Tongue (tissue), 2 donors: ENCODE measurements around the gene IFFO2. TPM values are rescaled to one million over a fixed set of nuclear protein-coding genes. Genes with fewer than 3 reads are reported as not detected.

ENCODE experiments used
- DNase-seq: peaks from one replicate; pipeline ENCODE4 v3.0.0-alpha.2; 2015
- total RNA-seq: library from RNA; depleted of rRNA; stranded (reverse); fragments of >200 nt; gene quantifications from one replicate; pipeline ENCODE4 v1.2.3, GENCODE V29; 2014

IFFO2 gene
- total RNA-seq = 8.6 TPM

GRCh38 chr1:18956193-18957135 is at the start of gene IFFO2:
Gene IFFO2, minus strand, starts transcription at chr1:18956676. Its CDS starts 344 bp downstream, at chr1:18956332.
- DNase-seq = peak; percentile 98

GRCh38 chr1:19006000-19006399 is 49.5 kb upstream of the IFFO2 start:
- no peak for DNase-seq

GRCh38 chr1:19003371-19004290 is 47.2 kb upstream of the IFFO2 start:
- no peak for DNase-seq

DNA sequence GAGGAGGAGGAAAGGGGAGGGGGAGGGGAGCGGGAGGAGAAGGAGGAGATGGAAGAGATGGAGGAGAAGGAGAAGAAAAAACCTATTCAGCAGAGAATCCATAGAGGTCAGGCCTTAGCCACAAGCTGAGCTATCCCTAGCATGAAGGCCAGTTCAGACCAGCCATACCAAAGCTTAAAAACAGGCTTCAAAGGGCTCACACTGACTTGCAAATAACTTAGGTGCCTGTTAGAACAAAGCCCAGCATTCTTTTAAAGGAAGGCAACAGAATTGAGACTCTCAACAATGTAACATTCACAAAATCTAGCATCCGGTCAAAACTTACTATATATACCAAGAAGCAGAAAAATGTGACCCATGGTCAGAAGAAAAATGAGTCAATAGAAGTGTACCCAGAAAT is 43.6 kb upstream of the IFFO2 start:
- DNase-seq = no peak

GRCh38 chr1:18999359-18999758 is 42.9 kb upstream of the IFFO2 start:
- peak; percentile 66 for DNase-seq

DNA sequence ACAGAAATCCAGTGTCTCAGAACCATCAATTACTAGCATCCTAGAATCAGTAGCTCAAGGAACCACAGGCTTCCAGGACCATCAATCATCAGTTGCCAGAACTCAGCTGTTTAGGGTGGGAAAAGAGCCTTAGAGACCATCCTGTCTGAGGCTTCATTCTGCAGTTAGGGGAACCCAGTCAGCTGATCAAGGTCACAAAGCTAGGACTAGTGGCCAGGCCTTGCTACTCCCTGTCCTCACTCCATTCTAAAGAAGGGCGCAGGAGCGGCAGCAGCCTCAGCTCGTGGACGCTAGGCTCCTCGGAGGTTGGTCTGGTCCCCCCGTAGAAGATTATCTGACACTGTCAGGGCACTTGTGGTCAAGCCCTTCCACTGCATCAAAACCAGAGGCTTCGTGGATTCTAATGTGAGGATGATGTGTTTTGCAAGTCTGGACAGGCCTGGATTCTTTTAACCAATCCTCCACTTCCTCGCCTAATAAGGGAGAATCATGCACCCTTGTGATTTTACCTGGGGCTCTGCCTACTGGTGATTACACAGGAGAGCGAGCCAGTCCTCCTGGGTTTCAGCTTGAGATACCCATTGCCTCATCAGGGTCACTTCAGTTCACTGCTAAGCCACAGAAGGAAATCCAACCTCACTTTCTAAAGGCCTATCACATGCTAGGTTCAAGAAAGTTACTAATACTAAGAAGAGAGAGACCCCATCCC is 41.7 kb upstream of the IFFO2 start:
- DNase-seq = no peak

DNA sequence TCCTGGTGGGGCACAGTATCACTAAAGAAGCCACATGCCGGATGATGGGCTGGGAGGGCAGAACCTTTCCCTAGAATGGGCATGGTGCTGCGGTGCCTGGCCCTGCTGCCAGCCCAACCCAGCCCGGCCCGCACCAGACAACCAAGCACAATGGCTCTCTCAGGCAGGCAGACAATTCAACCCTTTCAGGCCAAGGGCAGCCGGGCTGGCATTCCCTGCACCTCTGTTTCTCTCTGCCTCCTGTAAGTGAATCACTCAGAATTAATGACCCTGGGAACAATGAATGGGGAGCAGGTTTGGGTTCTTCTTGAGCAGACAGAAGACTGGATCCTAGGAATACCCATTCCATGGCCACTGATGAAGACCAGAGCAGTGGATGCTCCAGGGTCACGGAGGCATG is 41.0 kb upstream of the IFFO2 start:
- DNase-seq = no peak

GRCh38 chr1:18996548-18997177 is 40.2 kb upstream of the IFFO2 start:
- DNase-seq = no peak

GRCh38 chr1:18994381-18994780 is 37.9 kb upstream of the IFFO2 start:
- DNase-seq = no peak

DNA sequence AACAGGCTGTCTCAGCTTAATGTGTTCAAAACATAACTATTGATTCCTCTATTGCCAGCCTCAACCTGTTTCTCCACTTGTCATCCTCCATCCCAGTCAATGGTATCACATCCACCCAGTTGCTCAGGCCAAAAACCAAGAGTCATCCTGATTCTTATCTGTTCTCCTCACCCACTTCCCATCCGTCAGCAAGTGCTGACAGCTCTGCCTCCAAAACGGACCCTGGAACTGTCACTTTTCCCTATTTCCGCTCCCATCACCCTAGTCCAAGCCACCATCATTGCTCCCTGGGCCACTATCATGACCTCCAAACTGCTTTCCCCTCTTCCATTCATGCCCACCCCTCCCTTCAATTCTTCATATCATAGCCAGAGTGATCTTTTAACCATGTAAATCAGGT is 36.2 kb upstream of the IFFO2 start:
- no peak for DNase-seq

DNA sequence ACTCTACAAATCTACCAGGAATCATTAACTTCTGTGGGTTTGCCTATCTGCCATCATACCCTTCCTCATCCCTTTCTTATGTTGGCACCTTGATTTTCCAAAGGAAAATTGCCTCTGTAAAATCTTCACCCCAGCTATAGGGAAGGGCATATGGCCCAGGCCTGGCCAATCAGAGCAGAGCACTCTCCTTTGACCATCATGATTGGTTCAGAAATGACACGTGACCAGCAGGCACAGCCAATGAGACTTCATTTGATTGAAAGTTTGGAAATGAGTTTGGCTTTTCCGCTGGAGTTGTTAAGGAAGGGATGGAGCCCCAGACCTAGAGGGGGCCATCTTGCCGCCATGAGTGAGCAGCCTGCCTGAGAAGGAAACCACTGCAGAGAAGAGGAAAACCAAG is 35.1 kb upstream of the IFFO2 start:
- DNase-seq = no peak

DNA sequence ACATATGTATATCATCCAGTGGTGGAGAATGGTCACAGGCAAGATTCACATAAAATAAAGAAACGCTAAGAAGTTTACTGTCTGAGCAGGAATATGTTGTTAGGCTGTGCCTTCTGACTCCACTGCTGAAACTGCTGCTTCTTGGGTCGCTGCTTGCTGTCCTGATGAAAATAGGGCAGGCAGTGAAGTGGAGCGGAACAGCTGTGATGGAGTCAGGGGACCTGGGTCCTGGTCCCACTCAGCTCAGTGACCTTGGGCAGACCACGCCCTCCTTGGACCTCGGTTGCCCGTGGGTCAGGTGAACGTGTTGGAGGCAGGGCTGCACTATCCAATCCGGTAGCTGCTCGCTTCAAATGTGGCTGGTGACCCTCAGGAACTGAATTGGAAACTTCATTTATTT is 33.4 kb upstream of the IFFO2 start:
- DNase-seq = no peak

DNA sequence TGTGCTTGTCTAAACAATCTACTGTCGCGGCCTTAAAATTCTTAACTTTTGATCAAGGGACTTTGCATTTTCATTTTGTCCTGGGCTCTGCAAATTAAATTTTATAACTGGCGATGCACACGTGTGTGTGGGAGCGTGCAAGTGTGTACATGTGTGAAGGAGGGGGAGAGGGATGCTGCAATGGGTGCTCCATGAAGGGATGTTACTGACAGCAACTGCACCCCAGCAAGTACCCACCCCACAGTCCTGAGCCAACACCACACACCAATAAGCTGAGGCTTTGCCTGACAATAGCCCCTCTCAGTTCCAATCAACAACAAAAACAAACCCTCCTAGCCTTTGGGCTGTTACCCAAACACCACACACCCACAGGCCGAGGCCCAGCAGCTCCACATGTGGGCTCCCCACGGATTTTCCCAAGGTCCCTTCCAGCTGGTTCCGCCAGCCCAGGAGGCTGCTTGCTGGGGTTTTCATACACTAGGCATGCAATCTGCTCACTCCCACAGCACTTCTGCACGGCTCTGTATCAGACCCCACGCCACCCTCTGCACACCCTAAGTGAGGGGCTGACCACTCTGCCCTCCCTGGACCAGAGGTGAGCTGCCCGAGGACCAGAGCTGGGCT is 32.8 kb upstream of the IFFO2 start:
- DNase-seq = no peak

DNA sequence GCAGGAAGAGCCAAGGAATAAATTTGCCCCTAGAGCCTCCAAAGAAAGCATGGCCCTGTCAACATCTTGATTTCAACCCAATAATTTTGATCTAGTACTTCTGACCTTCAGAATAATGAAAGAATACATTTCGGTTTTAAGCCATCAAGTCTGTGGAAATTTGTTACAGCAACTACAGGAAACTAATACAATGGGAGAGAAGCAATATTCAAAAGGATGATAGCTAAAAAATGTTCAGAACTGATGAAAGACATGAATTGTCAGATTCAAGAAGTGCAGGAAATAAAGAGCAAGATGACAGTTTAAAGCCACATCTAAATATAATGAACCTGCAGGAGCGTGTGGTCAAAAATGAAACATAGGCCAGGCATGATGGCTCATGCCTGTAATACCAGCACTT is 24.8 kb upstream of the IFFO2 start:
- no peak for DNase-seq

- no peak for DNase-seq
Observed at GRCh38 chr1:18978706-18979105, 22.2 kb upstream of the IFFO2 start.

DNA sequence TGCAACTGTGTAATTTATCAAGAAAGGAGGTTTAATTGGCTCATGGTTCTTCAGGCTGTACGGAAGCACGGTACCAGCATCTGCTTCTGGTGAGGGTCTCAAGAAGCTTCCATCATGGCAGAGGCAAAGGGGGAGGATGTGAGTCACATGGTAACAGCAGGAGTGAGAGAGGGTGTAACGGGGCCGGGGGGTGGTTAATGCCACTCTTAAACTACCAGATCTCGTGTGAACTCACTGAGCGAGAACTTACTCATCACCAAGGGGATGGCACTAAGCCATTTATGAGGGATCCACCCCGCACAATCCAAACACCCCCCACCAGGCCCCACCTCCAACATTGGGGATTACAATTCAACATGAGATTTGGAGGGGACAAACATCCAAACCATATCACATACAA is 21.0 kb upstream of the IFFO2 start:
- no peak for DNase-seq

GRCh38 chr1:18976096-18976495 is 19.6 kb upstream of the IFFO2 start:
- no peak for DNase-seq

GRCh38 chr1:18974606-18975005 is 18.1 kb upstream of the IFFO2 start:
- DNase-seq = no peak

DNA sequence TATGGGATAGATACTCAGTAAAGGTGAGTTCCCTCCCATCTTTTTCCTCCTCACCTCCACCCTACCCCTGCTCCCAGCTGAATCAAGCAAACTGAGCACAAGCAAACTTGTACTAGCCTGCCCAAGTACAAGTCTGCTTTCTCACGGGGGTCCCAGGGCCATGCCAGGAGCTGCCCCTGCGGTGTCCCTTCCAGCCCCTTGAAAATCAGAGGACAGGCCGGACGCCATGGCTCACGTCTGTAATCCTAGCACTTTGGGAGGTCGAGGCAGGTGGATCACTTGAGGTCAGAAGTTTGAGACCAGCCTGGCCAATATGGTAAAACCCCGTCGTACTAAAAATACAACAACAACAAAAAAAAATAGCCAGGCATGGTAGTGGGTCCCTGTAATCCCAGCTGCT is 17.5 kb upstream of the IFFO2 start:
- no peak for DNase-seq

DNA sequence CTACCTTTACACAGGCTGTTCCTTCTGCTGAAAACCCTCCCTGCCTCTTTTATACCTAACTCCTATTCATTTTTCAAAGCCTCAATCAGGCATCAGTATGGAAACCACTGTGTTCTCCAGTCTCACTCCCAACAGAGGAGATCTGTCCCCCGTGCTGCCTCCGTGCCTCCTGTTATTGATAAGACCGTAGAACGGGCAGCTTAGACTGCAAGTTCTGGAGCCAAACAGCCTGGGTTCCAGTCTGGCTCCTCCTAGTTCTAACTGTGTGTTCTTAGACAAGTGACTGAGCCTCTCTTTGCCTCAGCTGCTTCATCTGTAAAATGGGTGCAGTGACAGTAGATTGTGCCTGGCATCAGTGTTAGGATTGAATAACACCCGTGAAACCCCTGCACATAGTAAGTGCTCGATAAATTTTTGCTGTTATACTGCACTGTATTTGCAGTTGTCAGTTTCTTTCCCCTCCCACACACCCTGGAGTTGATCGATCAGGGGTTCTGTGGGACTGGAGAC is 17.0 kb upstream of the IFFO2 start:
- no peak for DNase-seq

- DNase-seq = no peak
Observed at GRCh38 chr1:18972991-18973390, 16.5 kb upstream of the IFFO2 start.
